ENCODE data around the gene GOLM1. TPM values are rescaled to one million over a fixed set of nuclear protein-coding genes. Genes with fewer than 3 reads are reported as not detected.

Gene GOLM1
- total RNA-seq, 6 experiments from 2014 or later, result 5.8 to 51.6 (median 15.9) TPM

DNA sequence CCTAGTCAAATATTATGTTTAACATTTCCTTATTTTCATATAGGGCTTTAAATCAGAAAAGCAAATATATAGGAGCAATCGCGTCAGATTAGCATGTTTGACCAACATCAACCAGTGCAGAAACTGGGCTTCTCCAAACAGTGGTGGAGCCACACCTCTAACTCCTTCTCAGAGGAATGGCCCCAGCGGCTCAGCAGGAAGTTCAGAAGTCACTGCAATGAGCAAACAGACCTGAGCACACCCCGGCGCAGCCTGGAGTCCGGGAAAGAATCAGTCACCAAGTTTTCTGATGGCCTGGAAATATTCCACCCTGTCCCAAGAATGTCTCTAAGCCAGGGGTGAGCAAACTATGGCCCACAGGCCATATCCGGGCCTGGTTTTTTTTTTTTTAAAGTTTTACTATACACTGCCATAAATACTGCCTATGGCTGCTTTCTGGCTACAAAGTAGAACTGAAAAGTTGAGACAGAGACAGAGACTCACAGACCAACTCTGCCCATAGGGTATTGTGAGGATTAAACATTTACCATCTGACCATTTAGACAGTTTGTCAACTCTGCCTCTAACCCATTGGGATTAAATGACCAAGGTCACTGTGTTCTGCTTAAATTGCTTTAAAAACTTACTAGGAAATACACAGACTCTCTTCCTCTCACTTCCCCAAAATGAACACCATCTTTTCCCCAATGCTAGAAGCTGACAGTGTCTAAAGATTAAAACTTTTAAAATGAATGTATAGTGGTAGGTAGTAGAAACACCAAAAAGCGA is 5.4 kb downstream of the GOLM1 start:
- Histone ChIP-seq H3K4me1 (peaks cover 0 to 14% (median 0%) of the 10 kb centered on the region in 4 donors), H3K27me3 (no peaks in the 10 kb centered on the region), H3K9me3 (no peaks in the 10 kb centered on the region), H3K27ac (peak overlapping the region in 2 of 3 donors; percentile 3 to 63), H3K4me3 (no peak overlapping the region), H3K36me3 (no peaks in the 10 kb centered on the region)
- TF ChIP-seq, protein P1, sequence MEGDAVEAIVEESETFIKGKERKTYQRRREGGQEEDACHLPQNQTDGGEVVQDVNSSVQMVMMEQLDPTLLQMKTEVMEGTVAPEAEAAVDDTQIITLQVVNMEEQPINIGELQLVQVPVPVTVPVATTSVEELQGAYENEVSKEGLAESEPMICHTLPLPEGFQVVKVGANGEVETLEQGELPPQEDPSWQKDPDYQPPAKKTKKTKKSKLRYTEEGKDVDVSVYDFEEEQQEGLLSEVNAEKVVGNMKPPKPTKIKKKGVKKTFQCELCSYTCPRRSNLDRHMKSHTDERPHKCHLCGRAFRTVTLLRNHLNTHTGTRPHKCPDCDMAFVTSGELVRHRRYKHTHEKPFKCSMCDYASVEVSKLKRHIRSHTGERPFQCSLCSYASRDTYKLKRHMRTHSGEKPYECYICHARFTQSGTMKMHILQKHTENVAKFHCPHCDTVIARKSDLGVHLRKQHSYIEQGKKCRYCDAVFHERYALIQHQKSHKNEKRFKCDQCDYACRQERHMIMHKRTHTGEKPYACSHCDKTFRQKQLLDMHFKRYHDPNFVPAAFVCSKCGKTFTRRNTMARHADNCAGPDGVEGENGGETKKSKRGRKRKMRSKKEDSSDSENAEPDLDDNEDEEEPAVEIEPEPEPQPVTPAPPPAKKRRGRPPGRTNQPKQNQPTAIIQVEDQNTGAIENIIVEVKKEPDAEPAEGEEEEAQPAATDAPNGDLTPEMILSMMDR (IDR thresholded peaks at IDR 0.05), result no peak
- peak; percentile 20 for TF ChIP-seq POLR2A (IDR thresholded peaks at IDR 0.05)
- intact Hi-C loops (cut with DNase I), result no loop called here
- 32% methylated on average over 8 of the region's 8 CpGs for WGBS (ENCODE audit: insufficient coverage, low coverage, low lambda C conversion rate, missing lambda C conversion rate)
- ATAC-seq (peak; percentile 94 to 99 (median 98)), DNase-seq (peak; percentile 54 to 79 (median 78))

DNA sequence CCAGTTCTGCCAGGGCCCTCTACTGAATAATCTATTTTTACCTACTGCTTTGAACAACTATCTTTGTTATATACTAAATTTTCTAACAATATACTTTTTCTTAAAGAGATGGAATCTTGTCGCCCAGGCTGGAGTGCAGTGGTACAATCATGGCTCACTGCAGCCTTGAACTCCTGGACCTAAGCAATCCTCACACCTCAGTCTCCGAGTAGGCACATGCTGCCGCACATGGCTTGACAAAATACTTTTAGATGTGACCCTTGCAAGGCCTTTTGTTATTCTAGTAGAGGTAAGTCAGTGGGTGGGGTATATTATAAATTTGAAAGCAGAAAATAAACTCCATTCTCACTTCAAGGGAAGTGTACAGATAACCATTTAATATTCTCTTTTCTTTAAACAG is 7.9 kb downstream of the GOLM1 start:
- no peak for ATAC-seq
- Histone ChIP-seq H3K27me3 (no peaks in the 10 kb centered on the region), H3K27ac (no peak overlapping the region), H3K4me3 (no peak overlapping the region), H3K36me3 (no peaks in the 10 kb centered on the region), H3K4me1 (peaks cover 0 to 14% (median 0%) of the 10 kb centered on the region in 4 donors), H3K9me3 (no peaks in the 10 kb centered on the region)
- TF ChIP-seq, protein P1 (IDR thresholded peaks at IDR 0.05), result no peak
- no peak for TF ChIP-seq POLR2A (IDR thresholded peaks at IDR 0.05)
- DNase-seq, result no peak
- intact Hi-C loops (cut with DNase I), result no loop called here
- 90% methylated on average over 3 of the region's 3 CpGs for WGBS (ENCODE audit: insufficient coverage, low coverage, low lambda C conversion rate, missing lambda C conversion rate)

DNA sequence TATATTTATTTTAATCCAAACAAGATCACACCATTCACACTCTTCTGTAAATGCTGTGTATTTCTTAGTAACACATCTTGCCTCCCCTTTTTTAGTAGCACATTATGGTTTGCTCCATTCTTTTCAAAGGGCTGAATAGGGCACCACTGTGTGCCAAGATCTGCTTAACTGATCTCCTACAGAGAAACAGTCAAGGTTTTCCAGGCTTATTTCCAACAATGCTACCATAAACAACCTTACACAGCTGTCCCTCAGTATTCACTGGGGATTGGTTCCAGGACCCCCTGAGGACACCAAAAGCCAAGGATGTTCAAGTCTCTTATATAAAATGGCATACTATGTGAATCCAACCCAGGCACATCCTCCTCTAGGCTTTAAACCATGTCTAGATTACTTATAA is 16.5 kb downstream of the GOLM1 start:
- Histone ChIP-seq H3K27me3 (no peaks in the 10 kb centered on the region), H3K4me1 (no peaks in the 10 kb centered on the region), H3K36me3 (no peaks in the 10 kb centered on the region), H3K27ac (no peak overlapping the region), H3K4me3 (no peak overlapping the region), H3K9me3 (no peaks in the 10 kb centered on the region)
- ATAC-seq (no peak), DNase-seq (no peak)
- intact Hi-C loops (cut with DNase I), result no loop called here
- TF ChIP-seq, protein P1 (IDR thresholded peaks at IDR 0.05), result no peak
- TF ChIP-seq POLR2A (IDR thresholded peaks at IDR 0.05), result no peak

DNA sequence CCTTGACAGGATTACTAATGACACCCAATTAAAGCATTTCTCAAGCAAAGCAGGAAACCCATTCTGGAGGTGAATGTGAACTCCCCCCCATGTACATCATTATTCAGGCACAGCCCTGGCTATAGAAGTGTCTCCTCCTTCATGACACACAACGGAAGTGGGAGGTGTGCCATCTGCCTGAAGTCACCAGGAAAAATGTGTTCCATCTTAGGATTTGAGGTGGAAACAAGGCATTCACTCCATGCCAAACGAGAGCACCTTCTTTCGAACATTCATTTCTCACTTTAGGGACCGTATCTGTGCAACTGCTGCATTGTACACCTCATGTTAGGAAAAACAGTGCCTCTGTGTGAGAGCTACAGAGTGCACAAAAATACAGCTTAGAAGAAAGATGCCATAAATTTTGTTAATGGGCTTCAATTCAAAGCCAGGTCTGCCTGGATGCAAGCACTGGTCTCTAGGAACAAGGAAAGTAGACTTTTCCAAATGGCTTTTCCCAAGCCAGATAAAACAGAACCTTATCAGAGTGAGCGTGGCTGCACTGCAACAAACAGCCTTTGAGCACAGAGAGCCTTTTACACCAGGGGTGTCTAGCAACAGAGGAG is 19.4 kb downstream of the GOLM1 start:
- no peak for TF ChIP-seq POLR2A (IDR thresholded peaks at IDR 0.05)
- TF ChIP-seq, protein P1 (IDR thresholded peaks at IDR 0.05), result no peak
- H3K27me3 ChIP-seq, result no peaks in the 10 kb centered on the region
- no peak for ATAC-seq
- no peak overlapping the region for H3K27ac ChIP-seq
- no peak overlapping the region for H3K4me3 ChIP-seq
- H3K36me3 ChIP-seq, result no peaks in the 10 kb centered on the region
- H3K9me3 ChIP-seq, result no peaks in the 10 kb centered on the region
- WGBS (ENCODE audit: insufficient coverage, low coverage, low lambda C conversion rate, missing lambda C conversion rate), result 81% methylated on average over 5 of the region's 5 CpGs
- no peaks in the 10 kb centered on the region for H3K4me1 ChIP-seq
- intact Hi-C loops (cut with DNase I), result no loop called here
- no peak for DNase-seq
